Stimulated activated CD4-positive, alpha-beta T cell treated with anti-CD3 and anti-CD28 coated beads, Interleukin-12 subunit alpha, Interleukin-12 subunit beta, amount 100 ng/mL, for 4 hours (primary cell): ENCODE data around the gene TMTC1.
"Not testable (repeated sequence)": the region's sequence is repeated elsewhere in the genome, so short reads cannot be mapped to it uniquely, and the experiment has no call there.

ENCODE experiments used
- DNase-seq: peaks from one replicate; pipeline ENCODE4 v3.0.0-alpha.2; 2020

Gene TMTC1

GRCh38 chr12:29656762-29657538 lies 126.8 kb downstream of the TMTC1 start:
- DNase-seq = no peak

- no peak for DNase-seq
Measured at GRCh38 chr12:29655861-29656260, 127.9 kb downstream of the TMTC1 start.

- no peak for DNase-seq
Measured at GRCh38 chr12:29653286-29653685, 130.5 kb downstream of the TMTC1 start.

GRCh38 chr12:29650371-29650770 lies 133.4 kb downstream of the TMTC1 start:
- no peak for DNase-seq

GRCh38 chr12:29649722-29650121 lies 134.0 kb downstream of the TMTC1 start:
- no peak for DNase-seq

- no peak for DNase-seq
Measured at GRCh38 chr12:29644536-29645162, 139.1 kb downstream of the TMTC1 start.

- DNase-seq = no peak
Measured at GRCh38 chr12:29640589-29641345, 143.0 kb downstream of the TMTC1 start.

GRCh38 chr12:29639893-29640495 lies 143.7 kb downstream of the TMTC1 start:
- DNase-seq = no peak

GRCh38 chr12:29638528-29638927 lies 145.2 kb downstream of the TMTC1 start:
- no peak for DNase-seq

- no peak for DNase-seq
Measured at GRCh38 chr12:29634057-29634456, 149.7 kb downstream of the TMTC1 start.

- not testable (repeated sequence) for DNase-seq
Measured at GRCh38 chr12:29630164-29630563, 153.6 kb downstream of the TMTC1 start.

- DNase-seq = no peak
Measured at GRCh38 chr12:29627221-29627620, 156.5 kb downstream of the TMTC1 start.

GRCh38 chr12:29625359-29625953 lies 158.3 kb downstream of the TMTC1 start:
- DNase-seq = no peak

- DNase-seq = no peak
Measured at GRCh38 chr12:29622251-29622650, 161.5 kb downstream of the TMTC1 start.

GRCh38 chr12:29620030-29620429 lies 163.7 kb downstream of the TMTC1 start:
- no peak for DNase-seq

GRCh38 chr12:29617407-29617803 lies 166.3 kb downstream of the TMTC1 start:
- DNase-seq = no peak

- no peak for DNase-seq
Measured at GRCh38 chr12:29616664-29617406, 166.9 kb downstream of the TMTC1 start.

GRCh38 chr12:29614694-29615325 lies 168.9 kb downstream of the TMTC1 start:
- no peak for DNase-seq

GRCh38 chr12:29612912-29613311 lies 170.8 kb downstream of the TMTC1 start:
- DNase-seq = no peak

- DNase-seq = no peak
Measured at GRCh38 chr12:29611906-29612305, 171.8 kb downstream of the TMTC1 start.

- DNase-seq = no peak
Measured at GRCh38 chr12:29610473-29611170, 173.1 kb downstream of the TMTC1 start.
